Motor neuron (in vitro differentiated cells): ENCODE measurements around the gene CLIC3. TPM values are rescaled to one million over a fixed set of nuclear protein-coding genes. Genes with fewer than 3 reads are reported as not detected.

Experiments
- ATAC-seq, 8 experiments: fragments of 200-7000 bp; cut with Tn5 transposase; replicated peaks in 6 of 8; 2 replicates each; pipeline ENCODE4 v1.8.0; 2021; ENCODE audit warnings: mild to moderate bottlenecking in 8 of 8, moderate library complexity in 8 of 8
- H3K27ac ChIP-seq, 2 donors: fragments of 250-450 bp; sonication (Bioruptor Pico); 2 replicates each; pipeline ENCODE4 v1.9.0; 2021; ENCODE audit warnings: antibody characterized with exemption in 2 of 2, mild to moderate bottlenecking in 2 of 2, moderate library complexity in 1 of 2
- H3K4me1 ChIP-seq, 2 donors: fragments of 250-450 bp; sonication (Bioruptor Pico); replicated peaks in 1 of 2; 2 replicates each; pipeline ENCODE4 v1.6.1; 2021; ENCODE audit warnings: antibody characterized with exemption in 2 of 2, mild to moderate bottlenecking in 2 of 2, moderate library complexity in 1 of 2
- H3K4me3 ChIP-seq, 5 donors: fragments of 250-450 bp; sonication (Bioruptor Pico); 2 replicates each; pipeline ENCODE4 v1.9.0; 2021; ENCODE audit warnings: antibody characterized with exemption in 5 of 5, mild to moderate bottlenecking in 5 of 5, moderate library complexity in 4 of 5
- WGBS, 10 experiments: fragments of 450-650 bp; shearing (Covaris generic); methylation state at CpG; one replicate each; pipeline ENCODE4 v1.0.0; 2022; 5-methylcytosine and 5-hydroxymethylcytosine counted together
- in situ Hi-C, 9 experiments: fragments of 400-800 bp; cut with MboI; loops; one replicate each; pipeline ENCODE4 v1.15.0; 2021; ENCODE audit warnings: low sequenced_read_pairs in 9 of 9, low pct_unique_long_range_greater_than_20kb in 2 of 9; ENCODE audit not compliant: unreplicated experiment in 9 of 9
- total RNA-seq, 8 experiments: library from RNA; unstranded; fragments of 300-600 nt; gene quantifications; 2 replicates each; pipeline versions ENCODE4 v1.2.3 to v1.2.4, GENCODE V29; 2022

CLIC3 gene
- total RNA-seq, 8 experiments from 2014 or later, result 0.29 to 8.3 (median 0.47) TPM; not detected in 4

- H3K4me1 ChIP-seq, result peaks cover 3 to 10% of the 10 kb centered on the region in 2 donors
- no CpG with 5 or more reads among the region's 78 CpGs for WGBS, 10 experiments
- in situ Hi-C loops, result no loop called here
- ATAC-seq, result peak; percentile 0 to 82 (median 78)
- peak overlapping the region; percentile 29 to 46 (median 37) for H3K4me3 ChIP-seq
- peak overlapping the region in 1 of 2 donors; percentile 37 for H3K27ac ChIP-seq
These were observed 18.1 kb downstream of the CLIC3 start for GRCh38 chr9:136978073-136978864.

GRCh38 chr9:136977649-136978072, 18.7 kb downstream of the CLIC3 start:
- peak overlapping the region; percentile 29 to 46 (median 37) for H3K4me3 ChIP-seq
- peaks cover 3 to 10% of the 10 kb centered on the region in 2 donors for H3K4me1 ChIP-seq
- in situ Hi-C loops, result no loop called here
- WGBS, 10 experiments, result 19 to 100% (median 80%) methylated on average over 1 to 17 of the region's 33 CpGs; no CpG with 5 or more reads in 7 of the 10 experiments
- H3K27ac ChIP-seq, result peak overlapping the region in 1 of 2 donors; percentile 37
- peak in 6 of 8 experiments; percentile 20 to 52 (median 44) for ATAC-seq

GRCh38 chr9:136977223-136977622, 19.1 kb downstream of the CLIC3 start, which contains the start of gene PTGDS:
TSS of gene PTGDS (plus strand) at chr9:136977504. CDS start at chr9:136977579, 75 bp downstream.
- ATAC-seq, result peak in 5 of 8 experiments; percentile 17 to 48 (median 31)
- peak within 1 kb of the TSS; percentile 29 to 46 (median 37) for H3K4me3 ChIP-seq
- H3K4me1 ChIP-seq, result peaks cover 3 to 10% of the 10 kb centered on the region in 2 donors
- in situ Hi-C loops, result no loop called here
- WGBS, 10 experiments, result 50 to 67% (median 54%) methylated on average over 2 to 6 of the region's 10 CpGs; no CpG with 5 or more reads in 7 of the 10 experiments
- H3K27ac ChIP-seq, result peak within 1 kb of the TSS in 1 of 2 donors; percentile 37

- Histone ChIP-seq H3K27ac (no peak overlapping the region), H3K4me3 (no peak overlapping the region), H3K4me1 (peaks cover 3 to 10% of the 10 kb centered on the region in 2 donors)
- 25 to 72% methylated on average over 3 to 5 of the region's 14 CpGs; no CpG with 5 or more reads in 8 of the 10 experiments for WGBS, 10 experiments
- ATAC-seq, result peak in 3 of 8 experiments; percentile 1 to 33 (median 14)
- in situ Hi-C loops, result no loop called here
These were observed 20.7 kb downstream of the CLIC3 start for GRCh38 chr9:136975644-136976043.

- no peak overlapping the region for H3K27ac ChIP-seq
- peak in 3 of 8 experiments; percentile 11 to 64 (median 43) for ATAC-seq
- in situ Hi-C loops, result no loop called here
- no peak overlapping the region for H3K4me3 ChIP-seq
- 0 to 86% (median 20%) methylated on average over 1 to 11 of the region's 15 CpGs; no CpG with 5 or more reads in 5 of the 10 experiments for WGBS, 10 experiments
- H3K4me1 ChIP-seq, result peaks cover 3 to 10% of the 10 kb centered on the region in 2 donors
These were observed 21.4 kb downstream of the CLIC3 start for GRCh38 chr9:136974817-136975535.

- WGBS, 10 experiments, result 67 to 80% (median 74%) methylated on average over 1 to 12 of the region's 29 CpGs; no CpG with 5 or more reads in 4 of the 10 experiments
- Histone ChIP-seq H3K27ac (no peak overlapping the region), H3K4me3 (no peak overlapping the region), H3K4me1 (peaks cover under 1 to 9% of the 10 kb centered on the region in 2 donors)
- ATAC-seq, result no peak
- in situ Hi-C loops, result no loop called here
These were observed 22.4 kb downstream of the CLIC3 start for GRCh38 chr9:136973618-136974617.

- Histone ChIP-seq H3K27ac (no peak overlapping the region), H3K4me1 (peaks cover 11 to 15% of the 10 kb centered on the region in 2 donors), H3K4me3 (no peak overlapping the region)
- no peak for ATAC-seq
- 72 to 100% (median 80%) methylated on average over 1 to 3 of the region's 13 CpGs; no CpG with 5 or more reads in 7 of the 10 experiments for WGBS, 10 experiments
- in situ Hi-C loops, result no loop called here
These were observed 23.6 kb downstream of the CLIC3 start for GRCh38 chr9:136972743-136973142.

GRCh38 chr9:136972335-136972734, 24.0 kb downstream of the CLIC3 start:
- ATAC-seq, result no peak
- in situ Hi-C loops, result no loop called here
- H3K4me3 ChIP-seq, result no peak overlapping the region
- WGBS, 10 experiments, result no CpG with 5 or more reads among the region's 11 CpGs
- H3K27ac ChIP-seq, result no peak overlapping the region
- H3K4me1 ChIP-seq, result peaks cover 11 to 13% of the 10 kb centered on the region in 2 donors

- ATAC-seq, result no peak
- H3K27ac ChIP-seq, result no peak overlapping the region
- WGBS, 10 experiments, result 60 to 100% (median 90%) methylated on average over 1 to 2 of the region's 14 CpGs; no CpG with 5 or more reads in 7 of the 10 experiments
These were observed 24.6 kb downstream of the CLIC3 start for GRCh38 chr9:136971746-136972145.

GRCh38 chr9:136970361-136970760, 26.0 kb downstream of the CLIC3 start:
- WGBS, 10 experiments, result 20 to 100% (median 76%) methylated on average over 1 to 5 of the region's 11 CpGs; no CpG with 5 or more reads in 7 of the 10 experiments
- in situ Hi-C loops, result no loop called here
- Histone ChIP-seq H3K27ac (no peak overlapping the region), H3K4me1 (peaks cover 20 to 21% of the 10 kb centered on the region in 2 donors), H3K4me3 (no peak overlapping the region)
- no peak for ATAC-seq

More at GRCh38 chr9:136971746-136972145, 24.6 kb downstream of the CLIC3 start:
- H3K4me3 ChIP-seq, result no peak overlapping the region
- peaks cover 11% of the 10 kb centered on the region in 2 donors for H3K4me1 ChIP-seq
- in situ Hi-C loops, result no loop called here

GRCh38 chr9:136969774-136970173, 26.6 kb downstream of the CLIC3 start:
- in situ Hi-C loops, result no loop called here
- Histone ChIP-seq H3K4me1 (peaks cover 20 to 21% of the 10 kb centered on the region in 2 donors), H3K4me3 (no peak overlapping the region), H3K27ac (no peak overlapping the region)
- no peak for ATAC-seq
- WGBS, 10 experiments, result no CpG with 5 or more reads among the region's 5 CpGs

GRCh38 chr9:136969150-136969549, 27.2 kb downstream of the CLIC3 start:
- no peak overlapping the region for H3K4me3 ChIP-seq
- H3K27ac ChIP-seq, result no peak overlapping the region
- peak in 3 of 8 experiments; percentile 25 to 65 (median 49) for ATAC-seq
- peaks cover 20 to 21% of the 10 kb centered on the region in 2 donors for H3K4me1 ChIP-seq
- 7 to 100% (median 82%) methylated on average over 3 to 7 of the region's 17 CpGs; no CpG with 5 or more reads in 7 of the 10 experiments for WGBS, 10 experiments
- in situ Hi-C loops, result no loop called here
